K562 (cell line): ENCODE data around the gene DKK3. TPM values are rescaled to one million over a fixed set of nuclear protein-coding genes. Genes with fewer than 3 reads are reported as not detected.

Experiments used
- SMAD4 ChIP-seq: fragments of 250-450 bp; sonication (Bioruptor Pico); conservative IDR thresholded peaks from 2 replicates; pipeline ENCODE4 v1.8.0; 2021; ENCODE audit warnings: inconsistent platforms, mild to moderate bottlenecking, moderate library complexity
- polyA plus RNA-seq, 8 experiments: library from polyadenylated mRNA; depleted of rRNA in 4 of 8; stranded (reverse) in 5 of 8; unstranded in 3 of 8; fragments of >200 nt; fragmentation: Nextera tagmentation in 2 of 8; fragmentation: Illumina TruSeq in 1 of 8; extraction: Ambion mirVana in 2 of 8; extraction: Trizol in 1 of 8; gene quantifications; 2 replicates each; pipeline versions ENCODE4 v1.2.1 to v1.2.3, GENCODE V29; 2011 to 2014; ENCODE audit warnings: inconsistent platforms in 1 of 8, missing spikeins in 1 of 8
- total RNA-seq, 7 experiments: library from RNA; depleted of rRNA in 6 of 7; stranded (reverse); fragments of >200 nt in 6 of 7; fragmentation: Illumina TruSeq in 2 of 7; extraction: Trizol in 2 of 7; gene quantifications; 2 replicates each; pipeline versions ENCODE4 v1.2.1 to v1.2.3, GENCODE V29; 2011 to 2021; ENCODE audit warnings: low replicate concordance in 1 of 7
- TF ChIP-seq, protein P1 (sequence below), 2 experiments: fragments of 450-650 bp; IDR thresholded peaks; 2 replicates each; pipeline ENCODE4 v1.6.1; 2018; ENCODE audit warnings: mild to moderate bottlenecking in 2 of 2, low read depth in 1 of 2; ENCODE audit not compliant: partially characterized antibody in 2 of 2
- TF ChIP-seq, protein P2 (sequence below): sonication (generic); formaldehyde crosslinking; IDR thresholded peaks from 2 replicates; pipeline ENCODE4 v1.8.0; 2022; ENCODE audit warnings: missing genetic modification reagents, mild to moderate bottlenecking, moderate library complexity, borderline replicate concordance
- TF ChIP-seq, protein P3 (sequence below): fragments of 450-650 bp; IDR thresholded peaks from 2 replicates; pipeline ENCODE4 v1.6.1; 2014; ENCODE audit warnings: low read depth, mild to moderate bottlenecking, moderate library complexity, borderline replicate concordance
- TF ChIP-seq, protein P4 (sequence below): fragments of 250-450 bp; sonication (Bioruptor Pico); IDR thresholded peaks from 2 replicates; pipeline ENCODE4 v1.8.0; 2021; ENCODE audit warnings: mild to moderate bottlenecking, moderate library complexity
- TF ChIP-seq, protein P5 (sequence below): fragments of 250-450 bp; sonication (Bioruptor Pico); IDR thresholded peaks from 2 replicates; pipeline ENCODE4 v1.8.0; 2021; ENCODE audit warnings: borderline replicate concordance, mild to moderate bottlenecking, moderate library complexity; ENCODE audit not compliant: poor library complexity, severe bottlenecking

DKK3 gene
- total and polyA plus RNA-seq, 9 of the 15 experiments (the other 6 are each of a cell fraction or from before 2014, with no cell fraction given): 0.14 to 0.85 (median 0.38) TPM; not detected in 6

DNA sequence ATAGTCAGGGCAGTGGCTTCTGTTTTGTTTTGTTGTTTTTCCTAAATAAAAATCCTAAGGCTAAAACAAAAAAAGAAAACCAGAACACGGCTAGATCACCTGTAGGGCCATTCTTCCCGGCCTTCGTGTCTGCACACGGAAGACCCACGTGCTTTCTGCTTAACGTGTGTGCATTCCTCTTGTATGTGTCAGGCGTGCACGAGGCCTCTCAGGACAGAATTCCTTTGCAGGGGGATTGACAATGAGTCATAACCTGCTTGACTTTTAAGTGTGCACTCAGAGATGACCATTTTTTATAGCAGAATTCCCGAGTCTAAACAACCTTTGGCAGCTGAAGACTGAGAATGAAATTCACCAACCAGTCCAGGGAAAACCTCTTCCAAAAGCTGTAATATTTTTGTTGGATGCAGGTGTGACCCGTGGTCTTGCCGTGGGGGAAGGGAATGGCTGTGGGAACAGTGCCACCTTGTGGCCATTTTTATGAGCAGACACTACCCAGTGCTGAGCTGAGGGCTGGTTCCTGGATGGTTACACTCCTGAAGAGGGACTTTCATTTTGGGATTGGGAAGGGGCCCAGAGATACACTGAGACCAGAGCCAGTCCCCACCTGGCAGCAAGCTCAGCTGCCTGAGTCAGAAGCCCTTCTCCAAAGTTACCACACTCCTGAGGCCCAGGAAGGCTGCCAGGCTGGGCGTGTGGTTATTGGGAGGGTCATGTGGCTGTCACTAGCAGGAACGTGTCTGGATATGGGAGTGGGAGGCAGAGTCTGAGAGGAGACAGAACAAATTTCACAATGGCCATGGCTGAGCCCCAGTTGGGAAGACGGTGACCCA is 35.7 kb upstream of the DKK3 start (continued):
- TF ChIP-seq, protein P1, sequence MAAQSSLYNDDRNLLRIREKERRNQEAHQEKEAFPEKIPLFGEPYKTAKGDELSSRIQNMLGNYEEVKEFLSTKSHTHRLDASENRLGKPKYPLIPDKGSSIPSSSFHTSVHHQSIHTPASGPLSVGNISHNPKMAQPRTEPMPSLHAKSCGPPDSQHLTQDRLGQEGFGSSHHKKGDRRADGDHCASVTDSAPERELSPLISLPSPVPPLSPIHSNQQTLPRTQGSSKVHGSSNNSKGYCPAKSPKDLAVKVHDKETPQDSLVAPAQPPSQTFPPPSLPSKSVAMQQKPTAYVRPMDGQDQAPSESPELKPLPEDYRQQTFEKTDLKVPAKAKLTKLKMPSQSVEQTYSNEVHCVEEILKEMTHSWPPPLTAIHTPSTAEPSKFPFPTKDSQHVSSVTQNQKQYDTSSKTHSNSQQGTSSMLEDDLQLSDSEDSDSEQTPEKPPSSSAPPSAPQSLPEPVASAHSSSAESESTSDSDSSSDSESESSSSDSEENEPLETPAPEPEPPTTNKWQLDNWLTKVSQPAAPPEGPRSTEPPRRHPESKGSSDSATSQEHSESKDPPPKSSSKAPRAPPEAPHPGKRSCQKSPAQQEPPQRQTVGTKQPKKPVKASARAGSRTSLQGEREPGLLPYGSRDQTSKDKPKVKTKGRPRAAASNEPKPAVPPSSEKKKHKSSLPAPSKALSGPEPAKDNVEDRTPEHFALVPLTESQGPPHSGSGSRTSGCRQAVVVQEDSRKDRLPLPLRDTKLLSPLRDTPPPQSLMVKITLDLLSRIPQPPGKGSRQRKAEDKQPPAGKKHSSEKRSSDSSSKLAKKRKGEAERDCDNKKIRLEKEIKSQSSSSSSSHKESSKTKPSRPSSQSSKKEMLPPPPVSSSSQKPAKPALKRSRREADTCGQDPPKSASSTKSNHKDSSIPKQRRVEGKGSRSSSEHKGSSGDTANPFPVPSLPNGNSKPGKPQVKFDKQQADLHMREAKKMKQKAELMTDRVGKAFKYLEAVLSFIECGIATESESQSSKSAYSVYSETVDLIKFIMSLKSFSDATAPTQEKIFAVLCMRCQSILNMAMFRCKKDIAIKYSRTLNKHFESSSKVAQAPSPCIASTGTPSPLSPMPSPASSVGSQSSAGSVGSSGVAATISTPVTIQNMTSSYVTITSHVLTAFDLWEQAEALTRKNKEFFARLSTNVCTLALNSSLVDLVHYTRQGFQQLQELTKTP (IDR thresholded peaks at IDR 0.05; ENCODE audit: low read depth in 1 of 2, partially characterized antibody in 2 of 2): peak in 1 of 2 experiments; percentile 28
- TF ChIP-seq, protein P2, sequence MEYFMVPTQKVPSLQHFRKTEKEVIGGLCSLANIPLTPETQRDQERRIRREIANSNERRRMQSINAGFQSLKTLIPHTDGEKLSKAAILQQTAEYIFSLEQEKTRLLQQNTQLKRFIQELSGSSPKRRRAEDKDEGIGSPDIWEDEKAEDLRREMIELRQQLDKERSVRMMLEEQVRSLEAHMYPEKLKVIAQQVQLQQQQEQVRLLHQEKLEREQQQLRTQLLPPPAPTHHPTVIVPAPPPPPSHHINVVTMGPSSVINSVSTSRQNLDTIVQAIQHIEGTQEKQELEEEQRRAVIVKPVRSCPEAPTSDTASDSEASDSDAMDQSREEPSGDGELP (CRISPR knock-in tag): no peak; the same call in 1 of the 2 replicates
- peak; percentile 52; the same call in 1 of the 2 replicates for TF ChIP-seq SMAD4 (CRISPR knock-in tag)
- TF ChIP-seq, protein P3, sequence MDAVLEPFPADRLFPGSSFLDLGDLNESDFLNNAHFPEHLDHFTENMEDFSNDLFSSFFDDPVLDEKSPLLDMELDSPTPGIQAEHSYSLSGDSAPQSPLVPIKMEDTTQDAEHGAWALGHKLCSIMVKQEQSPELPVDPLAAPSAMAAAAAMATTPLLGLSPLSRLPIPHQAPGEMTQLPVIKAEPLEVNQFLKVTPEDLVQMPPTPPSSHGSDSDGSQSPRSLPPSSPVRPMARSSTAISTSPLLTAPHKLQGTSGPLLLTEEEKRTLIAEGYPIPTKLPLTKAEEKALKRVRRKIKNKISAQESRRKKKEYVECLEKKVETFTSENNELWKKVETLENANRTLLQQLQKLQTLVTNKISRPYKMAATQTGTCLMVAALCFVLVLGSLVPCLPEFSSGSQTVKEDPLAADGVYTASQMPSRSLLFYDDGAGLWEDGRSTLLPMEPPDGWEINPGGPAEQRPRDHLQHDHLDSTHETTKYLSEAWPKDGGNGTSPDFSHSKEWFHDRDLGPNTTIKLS: 0 out of 2 replicates have a peak, but pooled peaks have one; percentile 28
- TF ChIP-seq, protein P4, sequence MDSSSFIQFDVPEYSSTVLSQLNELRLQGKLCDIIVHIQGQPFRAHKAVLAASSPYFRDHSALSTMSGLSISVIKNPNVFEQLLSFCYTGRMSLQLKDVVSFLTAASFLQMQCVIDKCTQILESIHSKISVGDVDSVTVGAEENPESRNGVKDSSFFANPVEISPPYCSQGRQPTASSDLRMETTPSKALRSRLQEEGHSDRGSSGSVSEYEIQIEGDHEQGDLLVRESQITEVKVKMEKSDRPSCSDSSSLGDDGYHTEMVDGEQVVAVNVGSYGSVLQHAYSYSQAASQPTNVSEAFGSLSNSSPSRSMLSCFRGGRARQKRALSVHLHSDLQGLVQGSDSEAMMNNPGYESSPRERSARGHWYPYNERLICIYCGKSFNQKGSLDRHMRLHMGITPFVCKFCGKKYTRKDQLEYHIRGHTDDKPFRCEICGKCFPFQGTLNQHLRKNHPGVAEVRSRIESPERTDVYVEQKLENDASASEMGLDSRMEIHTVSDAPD: no peak
- TF ChIP-seq, protein P5, sequence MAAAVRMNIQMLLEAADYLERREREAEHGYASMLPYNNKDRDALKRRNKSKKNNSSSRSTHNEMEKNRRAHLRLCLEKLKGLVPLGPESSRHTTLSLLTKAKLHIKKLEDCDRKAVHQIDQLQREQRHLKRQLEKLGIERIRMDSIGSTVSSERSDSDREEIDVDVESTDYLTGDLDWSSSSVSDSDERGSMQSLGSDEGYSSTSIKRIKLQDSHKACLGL: no peak
